ENCODE data around the gene PPP1R12A. TPM values are rescaled to one million over a fixed set of nuclear protein-coding genes. Genes with fewer than 3 reads are reported as not detected.
"Not testable (repeated sequence)": the region's sequence is repeated elsewhere in the genome, so short reads cannot be mapped to it uniquely, and the experiment has no call there.

Gene PPP1R12A
- 10 to 100 TPM; 66.6 to 67.5 TPM for total RNA-seq

DNA sequence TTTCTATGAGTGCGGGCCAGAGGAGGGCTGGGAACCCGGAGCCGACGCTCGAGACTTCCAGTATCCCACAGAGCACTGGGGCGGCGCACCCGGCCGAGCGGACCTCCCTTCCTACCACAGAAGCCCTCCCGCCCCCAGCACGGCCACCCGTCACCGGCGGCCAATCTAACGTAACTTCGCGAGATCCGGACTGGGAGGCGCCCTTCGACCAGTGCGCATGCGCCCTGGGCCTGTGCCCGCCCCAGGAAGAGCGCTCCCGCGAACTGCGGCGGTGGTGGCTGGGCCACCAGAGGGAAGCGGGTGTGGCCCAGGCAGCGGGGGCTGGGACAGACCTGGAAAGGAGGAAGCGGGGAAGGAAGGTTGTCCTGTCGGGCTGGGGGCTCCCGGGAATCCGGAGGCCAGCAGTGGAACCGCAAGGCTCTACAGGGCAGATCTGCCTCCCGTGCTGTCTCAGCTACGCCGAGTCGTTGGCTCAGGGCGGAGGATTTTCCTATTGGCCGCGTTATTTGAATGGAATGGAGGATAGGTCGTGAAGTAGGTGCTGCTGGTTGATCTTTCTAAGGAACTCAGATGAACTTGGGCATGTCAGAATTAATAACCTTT is at the start of gene PPP1R12A:
PPP1R12A (minus strand) TSS at position 77 of the 603 bp plus-strand sequence. CDS start 166 bp downstream, outside the sequence.
- Mint-ChIP-seq H3K4me3 (peak within 1 kb of the TSS; percentile 89 to 91), H3K9me3 (no peaks in the 10 kb centered on the region), H3K36me3 (ENCODE audit: insufficient read depth in 2 of 2) (peaks cover 8 to 10% of the 10 kb centered on the region in 2 donors), H3K27ac (peak within 1 kb of the TSS; percentile 93), H3K4me1 (ENCODE audit: low read depth) (peaks cover 28% of the 10 kb centered on the region), H3K27me3 (ENCODE audit: low read depth) (no peaks in the 10 kb centered on the region)
- peak; percentile 88 to 89 for ATAC-seq (replicated peaks in 1 of 2)
- peak; percentile 95 to 96 for DNase-seq

- Mint-ChIP-seq H3K36me3 (ENCODE audit: insufficient read depth in 2 of 2) (no peaks in the 10 kb centered on the region), H3K27ac (no peak overlapping the region), H3K4me1 (ENCODE audit: low read depth) (no peaks in the 10 kb centered on the region), H3K4me3 (no peak overlapping the region), H3K27me3 (ENCODE audit: low read depth) (peaks cover 24% of the 10 kb centered on the region), H3K9me3 (no peaks in the 10 kb centered on the region)
- ATAC-seq (replicated peaks in 1 of 2) = no peak
- no peak for DNase-seq
Measured at GRCh38 chr12:79983986-79984620, 49.2 kb upstream of the PPP1R12A start.

GRCh38 chr12:79983492-79983891 is 48.6 kb upstream of the PPP1R12A start:
- Mint-ChIP-seq H3K27ac (no peak overlapping the region), H3K4me3 (no peak overlapping the region), H3K9me3 (no peaks in the 10 kb centered on the region), H3K27me3 (ENCODE audit: low read depth) (peaks cover 24% of the 10 kb centered on the region), H3K36me3 (ENCODE audit: insufficient read depth in 2 of 2) (no peaks in the 10 kb centered on the region), H3K4me1 (ENCODE audit: low read depth) (no peaks in the 10 kb centered on the region)
- DNase-seq = no peak
- ATAC-seq (replicated peaks in 1 of 2) = no peak

DNA sequence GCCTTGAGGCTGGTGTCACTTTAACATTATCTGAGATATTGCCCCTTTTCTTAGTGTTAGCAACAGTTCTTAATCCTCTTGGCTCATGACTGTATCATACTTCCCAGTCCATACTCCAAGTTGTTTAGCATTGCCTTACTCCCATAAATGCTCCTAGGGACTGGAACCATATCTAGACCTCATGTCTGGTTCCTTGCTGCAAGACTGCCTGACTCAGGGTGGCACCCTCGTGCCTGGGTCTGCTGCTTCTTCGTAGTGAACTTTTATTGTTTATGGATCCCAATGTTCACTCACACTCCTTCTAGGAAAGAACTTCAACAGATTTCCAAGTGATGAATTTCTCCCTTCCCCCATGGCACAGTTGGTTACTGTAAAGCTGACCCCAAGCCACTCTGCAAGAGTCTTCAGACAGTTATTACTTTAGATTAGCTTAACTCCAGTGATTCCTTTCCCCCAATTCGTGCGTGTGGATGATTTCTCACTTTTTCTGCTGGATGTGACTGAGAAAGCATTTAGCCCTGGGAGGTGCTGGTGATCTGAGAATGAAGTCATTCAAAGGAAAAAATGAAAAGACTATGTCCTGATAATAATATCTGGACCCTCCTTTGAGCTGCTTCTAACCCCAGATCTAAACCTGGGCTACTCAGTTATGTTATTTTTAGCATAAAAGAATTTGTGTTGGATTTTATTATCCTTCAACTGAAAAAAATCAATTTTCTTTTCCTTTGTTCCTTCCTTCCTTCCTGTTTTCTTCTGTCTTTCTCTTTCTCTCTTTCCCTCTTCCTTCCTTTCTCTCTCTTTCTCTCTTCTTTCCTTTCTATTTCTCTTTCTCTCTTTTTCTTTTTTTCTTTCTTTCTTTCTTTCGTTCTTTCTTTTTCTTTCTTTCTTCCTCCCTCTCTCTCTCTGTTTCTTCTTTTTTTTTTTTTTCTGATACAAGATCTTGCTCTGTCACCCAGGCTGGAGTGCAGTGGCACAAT is 47.5 kb upstream of the PPP1R12A start:
- Mint-ChIP-seq H3K9me3 (no peaks in the 10 kb centered on the region), H3K36me3 (ENCODE audit: insufficient read depth in 2 of 2) (no peaks in the 10 kb centered on the region), H3K27me3 (ENCODE audit: low read depth) (peaks cover 22% of the 10 kb centered on the region), H3K4me3 (no peak overlapping the region), H3K27ac (no peak overlapping the region), H3K4me1 (ENCODE audit: low read depth) (no peaks in the 10 kb centered on the region)
- ATAC-seq (replicated peaks in 1 of 2) (no peak), DNase-seq (no peak)

- Mint-ChIP-seq H3K27ac (no peak overlapping the region), H3K9me3 (no peaks in the 10 kb centered on the region), H3K36me3 (ENCODE audit: insufficient read depth in 2 of 2) (no peaks in the 10 kb centered on the region), H3K4me3 (no peak overlapping the region), H3K4me1 (ENCODE audit: low read depth) (no peaks in the 10 kb centered on the region), H3K27me3 (ENCODE audit: low read depth) (peaks cover 12% of the 10 kb centered on the region)
- ATAC-seq (replicated peaks in 1 of 2) (no peak), DNase-seq (no peak)
Measured at GRCh38 chr12:79978692-79979091, 43.8 kb upstream of the PPP1R12A start.

GRCh38 chr12:79977856-79978460 is 43.1 kb upstream of the PPP1R12A start:
- not testable (repeated sequence) for H3K36me3 Mint-ChIP-seq (ENCODE audit: insufficient read depth in 2 of 2); H3K9me3 Mint-ChIP-seq; DNase-seq; ATAC-seq (replicated peaks in 1 of 2); H3K27me3 Mint-ChIP-seq (ENCODE audit: low read depth); H3K27ac Mint-ChIP-seq; H3K4me1 Mint-ChIP-seq (ENCODE audit: low read depth); H3K4me3 Mint-ChIP-seq

- H3K9me3 Mint-ChIP-seq = no peaks in the 10 kb centered on the region
- no peak for ATAC-seq (replicated peaks in 1 of 2)
- no peak for DNase-seq
Measured at GRCh38 chr12:79975143-79975542, 40.2 kb upstream of the PPP1R12A start.

DNA sequence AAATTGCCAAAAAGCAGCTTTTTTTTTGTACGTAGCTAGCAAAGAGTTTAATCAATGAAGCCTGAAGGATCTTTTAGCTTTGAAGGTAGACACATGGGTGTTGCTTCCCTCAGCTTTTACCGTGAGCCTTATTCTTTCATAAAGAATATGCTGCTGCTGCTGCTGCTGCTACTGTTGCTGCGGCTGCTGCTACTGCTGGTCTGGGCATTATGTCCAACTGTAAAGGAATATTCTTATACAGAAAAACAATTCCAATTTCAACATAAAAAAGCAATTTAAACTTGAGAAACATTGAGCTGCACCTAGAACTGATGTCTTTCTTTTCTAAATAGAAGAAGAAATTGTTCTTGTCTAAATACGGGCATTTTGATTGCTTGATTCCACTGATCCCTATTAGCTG is 38.9 kb upstream of the PPP1R12A start:
- Mint-ChIP-seq H3K9me3 (no peaks in the 10 kb centered on the region), H3K4me1 (ENCODE audit: low read depth) (no peaks in the 10 kb centered on the region), H3K27me3 (ENCODE audit: low read depth) (peaks cover 6% of the 10 kb centered on the region), H3K36me3 (ENCODE audit: insufficient read depth in 2 of 2) (no peaks in the 10 kb centered on the region), H3K27ac (no peak overlapping the region), H3K4me3 (no peak overlapping the region)
- DNase-seq (no peak), ATAC-seq (replicated peaks in 1 of 2) (no peak)

More at GRCh38 chr12:79975143-79975542, 40.2 kb upstream of the PPP1R12A start:
- Mint-ChIP-seq H3K4me1 (ENCODE audit: low read depth) (no peaks in the 10 kb centered on the region), H3K36me3 (ENCODE audit: insufficient read depth in 2 of 2) (no peaks in the 10 kb centered on the region), H3K27me3 (ENCODE audit: low read depth) (peaks cover 6% of the 10 kb centered on the region), H3K4me3 (no peak overlapping the region), H3K27ac (no peak overlapping the region)

DNA sequence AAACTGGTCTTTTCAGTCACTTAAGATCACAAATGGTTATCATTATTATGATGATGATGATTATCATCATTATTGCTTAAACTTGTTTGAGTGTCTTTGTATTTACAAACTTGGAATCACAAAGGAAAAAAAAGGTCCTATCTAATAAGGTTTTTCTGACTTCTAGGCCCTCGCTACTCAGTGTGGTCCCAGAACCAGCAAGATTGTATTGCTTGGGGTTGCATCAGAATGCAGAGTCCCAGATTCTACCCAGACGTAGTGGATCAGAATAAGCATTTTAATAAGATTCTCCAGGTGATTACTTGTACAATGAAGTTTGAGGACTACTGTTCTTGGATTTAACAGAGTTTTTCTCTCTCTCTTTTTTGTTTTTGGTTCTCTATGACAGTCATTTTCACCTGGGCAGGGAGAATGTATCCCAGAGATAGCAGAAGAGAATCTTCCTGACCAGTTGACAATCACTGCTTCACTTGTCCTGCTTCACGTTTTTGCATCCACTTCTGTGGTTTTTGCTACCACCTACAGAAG is 29.3 kb upstream of the PPP1R12A start:
- no peak for ATAC-seq (replicated peaks in 1 of 2)
- Mint-ChIP-seq H3K27ac (no peak overlapping the region), H3K4me3 (no peak overlapping the region), H3K4me1 (ENCODE audit: low read depth) (no peaks in the 10 kb centered on the region), H3K36me3 (ENCODE audit: insufficient read depth in 2 of 2) (no peaks in the 10 kb centered on the region), H3K9me3 (peaks cover 0 to 4% of the 10 kb centered on the region in 2 donors), H3K27me3 (ENCODE audit: low read depth) (peaks cover 7% of the 10 kb centered on the region)
- no peak for DNase-seq

- Mint-ChIP-seq H3K27me3 (ENCODE audit: low read depth) (peaks cover 7% of the 10 kb centered on the region), H3K36me3 (ENCODE audit: insufficient read depth in 2 of 2) (no peaks in the 10 kb centered on the region), H3K27ac (no peak overlapping the region), H3K9me3 (peaks cover 0 to 4% of the 10 kb centered on the region in 2 donors), H3K4me1 (ENCODE audit: low read depth) (no peaks in the 10 kb centered on the region), H3K4me3 (no peak overlapping the region)
- ATAC-seq (replicated peaks in 1 of 2) (no peak), DNase-seq (no peak)
Measured at GRCh38 chr12:79961411-79961810, 26.5 kb upstream of the PPP1R12A start.

GRCh38 chr12:79959484-79959883 is 24.6 kb upstream of the PPP1R12A start:
- peaks cover 6 to 12% of the 10 kb centered on the region in 2 donors for H3K9me3 Mint-ChIP-seq
- H3K4me1 Mint-ChIP-seq (ENCODE audit: low read depth) = no peaks in the 10 kb centered on the region
- ATAC-seq (replicated peaks in 1 of 2) (no peak), DNase-seq (no peak)
- peaks cover 6 to 8% of the 10 kb centered on the region in 2 donors for H3K36me3 Mint-ChIP-seq (ENCODE audit: insufficient read depth in 2 of 2)
- no peak overlapping the region for H3K27ac Mint-ChIP-seq
- H3K27me3 Mint-ChIP-seq (ENCODE audit: low read depth) = no peaks in the 10 kb centered on the region
- H3K4me3 Mint-ChIP-seq = no peak overlapping the region

DNA sequence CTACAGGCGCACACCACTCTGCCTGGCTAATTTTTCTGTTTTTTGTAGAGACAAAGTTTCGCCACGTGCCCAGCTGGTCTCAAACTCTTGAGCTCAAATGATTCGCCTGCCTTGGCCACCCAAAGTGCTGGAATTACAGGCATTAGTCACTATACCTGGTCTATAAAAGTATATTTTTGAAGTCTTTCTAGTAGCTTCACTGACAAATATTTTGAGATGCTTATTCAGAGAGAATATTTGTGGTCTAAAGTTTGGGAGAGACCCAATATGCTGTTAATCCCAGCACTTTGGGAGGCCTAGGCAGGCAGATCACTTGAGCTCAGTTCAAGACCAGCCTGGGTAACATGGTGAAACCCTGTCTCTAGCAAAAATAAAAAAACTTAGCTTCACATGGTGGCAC is 22.0 kb upstream of the PPP1R12A start:
- ATAC-seq (replicated peaks in 1 of 2) (no peak), DNase-seq (no peak)
- Mint-ChIP-seq H3K36me3 (ENCODE audit: insufficient read depth in 2 of 2) (peaks cover 8% of the 10 kb centered on the region in 2 donors), H3K9me3 (peaks cover 8 to 10% of the 10 kb centered on the region in 2 donors), H3K4me1 (ENCODE audit: low read depth) (no peaks in the 10 kb centered on the region), H3K4me3 (no peak overlapping the region), H3K27ac (no peak overlapping the region), H3K27me3 (ENCODE audit: low read depth) (no peaks in the 10 kb centered on the region)
